Fibroblast of lung (primary cell): Measurements from ENCODE around the gene ZNF727. TPM values are rescaled to one million over a fixed set of nuclear protein-coding genes. Genes with fewer than 3 reads are reported as not detected.
"Not testable (repeated sequence)": the region's sequence is repeated elsewhere in the genome, so short reads cannot be mapped to it uniquely, and the experiment has no call there.

ENCODE experiments used
- DNase-seq, 2 donors: peaks; one replicate each; pipeline versions ENCODE4 v3.0.0 to v3.0.0-alpha.2; 2010; ENCODE audit warnings: low read depth in 2 of 2
- H2AFZ ChIP-seq: 2 replicates; pipeline ENCODE4 v1.5.1; 2012; ENCODE audit warnings: low read length, control low read depth, inconsistent platforms
- H3K27ac ChIP-seq: 2 replicates; pipeline ENCODE4 v1.5.1; 2011; ENCODE audit warnings: low read length, control low read depth; ENCODE audit not compliant: insufficient read depth
- H3K27me3 ChIP-seq: 2 replicates; pipeline ENCODE4 v1.5.1; 2011; ENCODE audit warnings: mild to moderate bottlenecking, low read length; ENCODE audit not compliant: control insufficient read depth, insufficient read depth
- H3K36me3 ChIP-seq: 2 replicates; pipeline ENCODE4 v1.5.1; 2011; ENCODE audit warnings: low read length; ENCODE audit not compliant: control insufficient read depth, insufficient read depth
- H3K4me1 ChIP-seq: 2 replicates; pipeline ENCODE4 v1.5.1; 2011; ENCODE audit warnings: low read length; ENCODE audit not compliant: control insufficient read depth, insufficient read depth; ENCODE audit errors: extremely low read depth
- H3K4me2 ChIP-seq: 2 replicates; pipeline ENCODE4 v1.5.1; 2011; ENCODE audit warnings: low read length, control low read depth; ENCODE audit not compliant: insufficient read depth; ENCODE audit errors: extremely low read depth
- H3K4me3 ChIP-seq, 4 experiments: fragments of 200-600 bp in 1 of 4; sonication (generic) in 1 of 4; replicated peaks in 1 of 4; 2 replicates each; pipeline ENCODE4 v1.5.1; 2011 to 2016; ENCODE audit warnings: low read length in 4 of 4, low read depth in 3 of 4, mild to moderate bottlenecking in 3 of 4, control low read depth in 2 of 4, inconsistent platforms in 1 of 4, mixed read lengths in 1 of 4; ENCODE audit not compliant: insufficient read depth in 1 of 4; ENCODE audit errors: control extremely low read depth in 1 of 4
- H3K79me2 ChIP-seq: 2 replicates; pipeline ENCODE4 v1.5.1; 2012; ENCODE audit warnings: mild to moderate bottlenecking, low read length, inconsistent platforms; ENCODE audit not compliant: control insufficient read depth, insufficient read depth
- H3K9ac ChIP-seq: 2 replicates; pipeline ENCODE4 v1.5.1; 2011; ENCODE audit warnings: mild to moderate bottlenecking, low read length, control low read depth; ENCODE audit not compliant: insufficient read depth
- H3K9me3 ChIP-seq: 2 replicates; pipeline ENCODE4 v1.5.1; 2012; ENCODE audit warnings: low read depth, low read length; ENCODE audit not compliant: control insufficient read depth, insufficient read depth
- H4K20me1 ChIP-seq: 2 replicates; pipeline ENCODE4 v1.5.1; 2011; ENCODE audit warnings: low read length; ENCODE audit not compliant: control insufficient read depth, insufficient read depth; ENCODE audit errors: extremely low read depth
- CTCF ChIP-seq, 2 donors: IDR thresholded peaks in 1 of 2; conservative IDR thresholded peaks in 1 of 2; 1 replicate in 1 of 2; 2 replicates in 1 of 2; pipeline ENCODE4 v1.5.1; 2011 to 2012; ENCODE audit warnings: low read length in 2 of 2, control low read depth in 1 of 2, inconsistent platforms in 1 of 2, low read depth in 1 of 2, mild to moderate bottlenecking in 1 of 2
- EZH2 ChIP-seq: IDR thresholded peaks from 2 replicates; pipeline ENCODE4 v1.5.1; 2012; ENCODE audit warnings: low read length, control low read depth, mild to moderate bottlenecking; ENCODE audit errors: missing control alignments
- polyA minus RNA-seq: library from RNA; depleted of rRNA, polyadenylated mRNA; stranded (reverse); fragments of >200 nt; gene quantifications from 2 replicates; pipeline ENCODE4 v1.2.3, GENCODE V29; 2011; ENCODE audit warnings: low replicate concordance
- polyA plus RNA-seq, 2 donors: library from polyadenylated mRNA; depleted of rRNA in 1 of 2; stranded (reverse) in 1 of 2; unstranded in 1 of 2; fragments of >200 nt; gene quantifications; 2 replicates each; pipeline ENCODE4 v1.2.1, GENCODE V29; 2011 to 2012; ENCODE audit warnings: missing spikeins in 1 of 2
- total RNA-seq: library from RNA; depleted of rRNA; stranded (reverse); fragments of >200 nt; gene quantifications from 2 replicates; pipeline ENCODE4 v1.2.1, GENCODE V29; 2014

ZNF727 gene
- total RNA-seq, result 1.5 and 6.4 TPM in 2 replicates
- not detected in 2 replicates for polyA plus RNA-seq
- polyA plus RNA-seq (2012), result not detected in 2 replicates
- not detected in 2 replicates for polyA minus RNA-seq

- H3K79me2 ChIP-seq, result no peaks in the 10 kb centered on the region
- no peaks in the 10 kb centered on the region for H3K4me1 ChIP-seq
- H3K27me3 ChIP-seq, result no peaks in the 10 kb centered on the region
- H3K27ac ChIP-seq, result no peak within 1 kb of the TSS
- peaks cover 2% of the 10 kb centered on the region for H3K9me3 ChIP-seq
- no peaks in the 10 kb centered on the region for H4K20me1 ChIP-seq
- no peaks in the 10 kb centered on the region for H3K36me3 ChIP-seq
- TF ChIP-seq CTCF (conservative IDR thresholded peaks at IDR 0.05 in 1 of 2, IDR thresholded peaks at IDR 0.05 in 1 of 2; ENCODE audit: low read depth in 1 of 2, low read length in 2 of 2), result no peak
- H2AFZ ChIP-seq, result no peak within 1 kb of the TSS
- no peak within 1 kb of the TSS for H3K9ac ChIP-seq
- no peak within 1 kb of the TSS for H3K4me3 ChIP-seq
- H3K4me2 ChIP-seq, result no peak within 1 kb of the TSS
- DNase-seq, result no peak
These were observed at the start of gene ZNF727 for GRCh38 chr7:64045301-64046040. ZNF727 (plus strand) TSS chr7:64045434; CDS start chr7:64045622, 188 bp downstream.

- no peak for DNase-seq
- no peak within 1 kb of the TSS for H2AFZ ChIP-seq
- no peak within 1 kb of the TSS for H3K4me3 ChIP-seq
- no peaks in the 10 kb centered on the region for H3K4me1 ChIP-seq
- H3K79me2 ChIP-seq, result no peaks in the 10 kb centered on the region
- no peak within 1 kb of the TSS for H3K27ac ChIP-seq
- no peak for TF ChIP-seq EZH2
- TF ChIP-seq CTCF (conservative IDR thresholded peaks at IDR 0.05 in 1 of 2, IDR thresholded peaks at IDR 0.05 in 1 of 2; ENCODE audit: low read depth in 1 of 2, low read length in 2 of 2), result no peak
- no peaks in the 10 kb centered on the region for H3K36me3 ChIP-seq
- H4K20me1 ChIP-seq, result no peaks in the 10 kb centered on the region
- H3K4me2 ChIP-seq, result no peak within 1 kb of the TSS
- H3K9me3 ChIP-seq, result no peaks in the 10 kb centered on the region
- H3K9ac ChIP-seq, result no peak within 1 kb of the TSS
- H3K27me3 ChIP-seq, result no peaks in the 10 kb centered on the region
These were observed 46.7 kb upstream of the ZNF727 start, which contains the start of gene ZNF722 for GRCh38 chr7:63998549-63998948. ZNF722 (plus strand) TSS chr7:63998849; CDS start chr7:63998962, 113 bp downstream.

- H3K27ac ChIP-seq, H3K36me3 ChIP-seq, H3K4me1 ChIP-seq, H4K20me1 ChIP-seq, DNase-seq, H2AFZ ChIP-seq, H3K9ac ChIP-seq, H3K27me3 ChIP-seq, H3K79me2 ChIP-seq, H3K4me2 ChIP-seq, H3K9me3 ChIP-seq, H3K4me3 ChIP-seq: not testable (repeated sequence)
These were observed 29.7 kb upstream of the ZNF727 start for GRCh38 chr7:64015496-64015895.
